ENCODE measurements around the gene SLC9B2. TPM values are rescaled to one million over a fixed set of nuclear protein-coding genes. Genes with fewer than 3 reads are reported as not detected.

SLC9B2 gene
- total and polyA plus RNA-seq, 2 experiments from 2014 or later, result 4.4 to 13.0 TPM

DNA sequence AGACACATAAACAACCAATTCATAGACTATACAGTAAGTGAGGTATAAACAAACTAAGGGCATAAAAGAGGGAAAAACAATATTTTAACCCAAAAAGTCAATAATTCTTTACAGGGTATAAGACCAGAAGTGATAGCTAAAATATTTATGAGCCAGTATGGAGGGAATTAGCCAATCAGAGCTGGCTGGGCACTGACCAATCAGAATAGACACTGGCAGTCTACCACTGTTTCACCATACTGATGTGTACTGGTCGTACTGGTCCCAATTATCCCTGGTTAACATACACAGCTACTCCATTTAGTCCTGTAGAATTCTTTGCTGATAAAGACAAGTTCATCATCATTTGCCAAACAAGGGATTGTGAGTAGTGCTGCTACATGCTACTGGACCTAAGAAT lies 47.3 kb downstream of the SLC9B2 start:
- Mint-ChIP-seq H3K9me3 (no peaks in the 10 kb centered on the region), H3K4me3 (no peak overlapping the region), H3K36me3 (ENCODE audit: low read depth) (no peaks in the 10 kb centered on the region), H3K27ac (no peak overlapping the region), H3K27me3 (ENCODE audit: insufficient read depth, low read depth, poor library complexity) (peaks cover 2% of the 10 kb centered on the region), H3K4me1 (no peaks in the 10 kb centered on the region)
- no peak for ATAC-seq
- Histone ChIP-seq H3K36me3 (ENCODE audit: insufficient read depth) (no peaks in the 10 kb centered on the region), H3K4me1 (ENCODE audit: insufficient read depth) (no peaks in the 10 kb centered on the region), H3K4me3 (no peak overlapping the region), H4K20me1 (replicated peaks; ENCODE audit: insufficient read depth) (no peaks in the 10 kb centered on the region), H3K4me2 (no peak overlapping the region), H3K27me3 (ENCODE audit: insufficient read depth) (no peaks in the 10 kb centered on the region), H3F3A (replicated peaks; ENCODE audit: low read depth) (no peaks in the 10 kb centered on the region), H3K9me2 (ENCODE audit: insufficient read depth) (no peaks in the 10 kb centered on the region), H3K27ac (ENCODE audit: low read depth) (no peak overlapping the region), H3K79me2 (replicated peaks; ENCODE audit: insufficient read depth) (no peaks in the 10 kb centered on the region), H2AFZ (no peak overlapping the region)
- DNase-seq (ENCODE audit: low spot score), result no peak
- TF ChIP-seq STAT1 (IDR thresholded peaks at IDR 0.05; ENCODE audit: unreplicated experiment), result no peak
- no peak for TF ChIP-seq EZH2phosphoT487 (IDR thresholded peaks at IDR 0.05; ENCODE audit: unreplicated experiment)
- no peak for TF ChIP-seq JUNB (IDR thresholded peaks at IDR 0.05; ENCODE audit: unreplicated experiment)
- TF ChIP-seq ZNF331 (CRISPR knock-in tag; IDR thresholded peaks at IDR 0.05; ENCODE audit: low read depth), result no peak
- no peak for TF ChIP-seq ZNF114 (CRISPR knock-in tag; IDR thresholded peaks at IDR 0.05)
- TF ChIP-seq, protein P1, sequence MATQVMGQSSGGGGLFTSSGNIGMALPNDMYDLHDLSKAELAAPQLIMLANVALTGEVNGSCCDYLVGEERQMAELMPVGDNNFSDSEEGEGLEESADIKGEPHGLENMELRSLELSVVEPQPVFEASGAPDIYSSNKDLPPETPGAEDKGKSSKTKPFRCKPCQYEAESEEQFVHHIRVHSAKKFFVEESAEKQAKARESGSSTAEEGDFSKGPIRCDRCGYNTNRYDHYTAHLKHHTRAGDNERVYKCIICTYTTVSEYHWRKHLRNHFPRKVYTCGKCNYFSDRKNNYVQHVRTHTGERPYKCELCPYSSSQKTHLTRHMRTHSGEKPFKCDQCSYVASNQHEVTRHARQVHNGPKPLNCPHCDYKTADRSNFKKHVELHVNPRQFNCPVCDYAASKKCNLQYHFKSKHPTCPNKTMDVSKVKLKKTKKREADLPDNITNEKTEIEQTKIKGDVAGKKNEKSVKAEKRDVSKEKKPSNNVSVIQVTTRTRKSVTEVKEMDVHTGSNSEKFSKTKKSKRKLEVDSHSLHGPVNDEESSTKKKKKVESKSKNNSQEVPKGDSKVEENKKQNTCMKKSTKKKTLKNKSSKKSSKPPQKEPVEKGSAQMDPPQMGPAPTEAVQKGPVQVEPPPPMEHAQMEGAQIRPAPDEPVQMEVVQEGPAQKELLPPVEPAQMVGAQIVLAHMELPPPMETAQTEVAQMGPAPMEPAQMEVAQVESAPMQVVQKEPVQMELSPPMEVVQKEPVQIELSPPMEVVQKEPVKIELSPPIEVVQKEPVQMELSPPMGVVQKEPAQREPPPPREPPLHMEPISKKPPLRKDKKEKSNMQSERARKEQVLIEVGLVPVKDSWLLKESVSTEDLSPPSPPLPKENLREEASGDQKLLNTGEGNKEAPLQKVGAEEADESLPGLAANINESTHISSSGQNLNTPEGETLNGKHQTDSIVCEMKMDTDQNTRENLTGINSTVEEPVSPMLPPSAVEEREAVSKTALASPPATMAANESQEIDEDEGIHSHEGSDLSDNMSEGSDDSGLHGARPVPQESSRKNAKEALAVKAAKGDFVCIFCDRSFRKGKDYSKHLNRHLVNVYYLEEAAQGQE (IDR thresholded peaks at IDR 0.05; ENCODE audit: unreplicated experiment), result no peak
- TF ChIP-seq, protein P2, sequence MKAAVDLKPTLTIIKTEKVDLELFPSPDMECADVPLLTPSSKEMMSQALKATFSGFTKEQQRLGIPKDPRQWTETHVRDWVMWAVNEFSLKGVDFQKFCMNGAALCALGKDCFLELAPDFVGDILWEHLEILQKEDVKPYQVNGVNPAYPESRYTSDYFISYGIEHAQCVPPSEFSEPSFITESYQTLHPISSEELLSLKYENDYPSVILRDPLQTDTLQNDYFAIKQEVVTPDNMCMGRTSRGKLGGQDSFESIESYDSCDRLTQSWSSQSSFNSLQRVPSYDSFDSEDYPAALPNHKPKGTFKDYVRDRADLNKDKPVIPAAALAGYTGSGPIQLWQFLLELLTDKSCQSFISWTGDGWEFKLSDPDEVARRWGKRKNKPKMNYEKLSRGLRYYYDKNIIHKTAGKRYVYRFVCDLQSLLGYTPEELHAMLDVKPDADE (IDR thresholded peaks at IDR 0.05), result no peak
- no peak for TF ChIP-seq CREB1 (CRISPR knock-in tag; IDR thresholded peaks at IDR 0.05; ENCODE audit: low read depth)
- no peak for TF ChIP-seq POLR2AphosphoS5 (IDR thresholded peaks at IDR 0.05; ENCODE audit: low read depth)
- no peak for TF ChIP-seq NANOG (IDR thresholded peaks at IDR 0.05; ENCODE audit: borderline replicate concordance)
- TF ChIP-seq, protein P3, sequence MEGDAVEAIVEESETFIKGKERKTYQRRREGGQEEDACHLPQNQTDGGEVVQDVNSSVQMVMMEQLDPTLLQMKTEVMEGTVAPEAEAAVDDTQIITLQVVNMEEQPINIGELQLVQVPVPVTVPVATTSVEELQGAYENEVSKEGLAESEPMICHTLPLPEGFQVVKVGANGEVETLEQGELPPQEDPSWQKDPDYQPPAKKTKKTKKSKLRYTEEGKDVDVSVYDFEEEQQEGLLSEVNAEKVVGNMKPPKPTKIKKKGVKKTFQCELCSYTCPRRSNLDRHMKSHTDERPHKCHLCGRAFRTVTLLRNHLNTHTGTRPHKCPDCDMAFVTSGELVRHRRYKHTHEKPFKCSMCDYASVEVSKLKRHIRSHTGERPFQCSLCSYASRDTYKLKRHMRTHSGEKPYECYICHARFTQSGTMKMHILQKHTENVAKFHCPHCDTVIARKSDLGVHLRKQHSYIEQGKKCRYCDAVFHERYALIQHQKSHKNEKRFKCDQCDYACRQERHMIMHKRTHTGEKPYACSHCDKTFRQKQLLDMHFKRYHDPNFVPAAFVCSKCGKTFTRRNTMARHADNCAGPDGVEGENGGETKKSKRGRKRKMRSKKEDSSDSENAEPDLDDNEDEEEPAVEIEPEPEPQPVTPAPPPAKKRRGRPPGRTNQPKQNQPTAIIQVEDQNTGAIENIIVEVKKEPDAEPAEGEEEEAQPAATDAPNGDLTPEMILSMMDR (conservative IDR thresholded peaks at IDR 0.05; ENCODE audit: low read depth in 2 of 2), result no peak
- TF ChIP-seq, protein P4, sequence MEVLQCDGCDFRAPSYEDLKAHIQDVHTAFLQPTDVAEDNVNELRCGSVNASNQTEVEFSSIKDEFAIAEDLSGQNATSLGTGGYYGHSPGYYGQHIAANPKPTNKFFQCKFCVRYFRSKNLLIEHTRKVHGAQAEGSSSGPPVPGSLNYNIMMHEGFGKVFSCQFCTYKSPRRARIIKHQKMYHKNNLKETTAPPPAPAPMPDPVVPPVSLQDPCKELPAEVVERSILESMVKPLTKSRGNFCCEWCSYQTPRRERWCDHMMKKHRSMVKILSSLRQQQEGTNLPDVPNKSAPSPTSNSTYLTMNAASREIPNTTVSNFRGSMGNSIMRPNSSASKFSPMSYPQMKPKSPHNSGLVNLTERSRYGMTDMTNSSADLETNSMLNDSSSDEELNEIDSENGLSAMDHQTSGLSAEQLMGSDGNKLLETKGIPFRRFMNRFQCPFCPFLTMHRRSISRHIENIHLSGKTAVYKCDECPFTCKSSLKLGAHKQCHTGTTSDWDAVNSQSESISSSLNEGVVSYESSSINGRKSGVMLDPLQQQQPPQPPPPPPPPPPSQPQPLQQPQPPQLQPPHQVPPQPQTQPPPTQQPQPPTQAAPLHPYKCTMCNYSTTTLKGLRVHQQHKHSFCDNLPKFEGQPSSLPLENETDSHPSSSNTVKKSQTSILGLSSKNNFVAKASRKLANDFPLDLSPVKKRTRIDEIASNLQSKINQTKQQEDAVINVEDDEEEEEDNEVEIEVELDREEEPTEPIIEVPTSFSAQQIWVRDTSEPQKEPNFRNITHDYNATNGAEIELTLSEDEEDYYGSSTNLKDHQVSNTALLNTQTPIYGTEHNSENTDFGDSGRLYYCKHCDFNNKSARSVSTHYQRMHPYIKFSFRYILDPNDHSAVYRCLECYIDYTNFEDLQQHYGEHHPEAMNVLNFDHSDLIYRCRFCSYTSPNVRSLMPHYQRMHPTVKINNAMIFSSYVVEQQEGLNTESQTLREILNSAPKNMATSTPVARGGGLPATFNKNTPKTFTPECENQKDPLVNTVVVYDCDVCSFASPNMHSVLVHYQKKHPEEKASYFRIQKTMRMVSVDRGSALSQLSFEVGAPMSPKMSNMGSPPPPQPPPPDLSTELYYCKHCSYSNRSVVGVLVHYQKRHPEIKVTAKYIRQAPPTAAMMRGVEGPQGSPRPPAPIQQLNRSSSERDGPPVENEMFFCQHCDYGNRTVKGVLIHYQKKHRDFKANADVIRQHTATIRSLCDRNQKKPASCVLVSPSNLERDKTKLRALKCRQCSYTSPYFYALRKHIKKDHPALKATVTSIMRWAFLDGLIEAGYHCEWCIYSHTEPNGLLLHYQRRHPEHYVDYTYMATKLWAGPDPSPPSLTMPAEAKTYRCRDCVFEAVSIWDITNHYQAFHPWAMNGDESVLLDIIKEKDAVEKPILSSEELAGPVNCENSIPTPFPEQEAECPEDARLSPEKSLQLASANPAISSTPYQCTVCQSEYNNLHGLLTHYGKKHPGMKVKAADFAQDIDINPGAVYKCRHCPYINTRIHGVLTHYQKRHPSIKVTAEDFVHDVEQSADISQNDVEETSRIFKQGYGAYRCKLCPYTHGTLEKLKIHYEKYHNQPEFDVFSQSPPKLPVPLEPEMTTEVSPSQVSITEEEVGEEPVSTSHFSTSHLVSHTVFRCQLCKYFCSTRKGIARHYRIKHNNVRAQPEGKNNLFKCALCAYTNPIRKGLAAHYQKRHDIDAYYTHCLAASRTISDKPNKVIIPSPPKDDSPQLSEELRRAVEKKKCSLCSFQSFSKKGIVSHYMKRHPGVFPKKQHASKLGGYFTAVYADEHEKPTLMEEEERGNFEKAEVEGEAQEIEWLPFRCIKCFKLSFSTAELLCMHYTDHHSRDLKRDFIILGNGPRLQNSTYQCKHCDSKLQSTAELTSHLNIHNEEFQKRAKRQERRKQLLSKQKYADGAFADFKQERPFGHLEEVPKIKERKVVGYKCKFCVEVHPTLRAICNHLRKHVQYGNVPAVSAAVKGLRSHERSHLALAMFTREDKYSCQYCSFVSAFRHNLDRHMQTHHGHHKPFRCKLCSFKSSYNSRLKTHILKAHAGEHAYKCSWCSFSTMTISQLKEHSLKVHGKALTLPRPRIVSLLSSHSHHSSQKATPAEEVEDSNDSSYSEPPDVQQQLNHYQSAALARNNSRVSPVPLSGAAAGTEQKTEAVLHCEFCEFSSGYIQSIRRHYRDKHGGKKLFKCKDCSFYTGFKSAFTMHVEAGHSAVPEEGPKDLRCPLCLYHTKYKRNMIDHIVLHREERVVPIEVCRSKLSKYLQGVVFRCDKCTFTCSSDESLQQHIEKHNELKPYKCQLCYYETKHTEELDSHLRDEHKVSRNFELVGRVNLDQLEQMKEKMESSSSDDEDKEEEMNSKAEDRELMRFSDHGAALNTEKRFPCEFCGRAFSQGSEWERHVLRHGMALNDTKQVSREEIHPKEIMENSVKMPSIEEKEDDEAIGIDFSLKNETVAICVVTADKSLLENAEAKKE (CRISPR knock-in tag; IDR thresholded peaks at IDR 0.05), result no peak
- no peak for TF ChIP-seq EZH2 (IDR thresholded peaks at IDR 0.05; ENCODE audit: low read depth, unreplicated experiment)
